Left ventricle myocardium inferior (tissue), 1 donor: ENCODE results near the gene OR52N1. TPM values are rescaled to one million over a fixed set of nuclear protein-coding genes. Genes with fewer than 3 reads are reported as not detected.

ENCODE experiments used
- DNase-seq: peaks from one replicate; pipeline ENCODE4 v3.0.0-alpha.2; 2020
- H3K27ac ChIP-seq: fragments of 200-600 bp; replicated peaks from 2 replicates; pipeline ENCODE4 v1.8.0; 2021
- H3K27me3 ChIP-seq: fragments of 200-600 bp; 2 replicates; pipeline ENCODE4 v1.8.0; 2021; ENCODE audit warnings: low read depth
- H3K36me3 ChIP-seq: fragments of 200-600 bp; 2 replicates; pipeline ENCODE4 v1.8.0; 2021
- H3K4me1 ChIP-seq: fragments of 200-600 bp; 2 replicates; pipeline ENCODE4 v1.8.0; 2021
- H3K4me3 ChIP-seq: fragments of 200-600 bp; 2 replicates; pipeline ENCODE4 v1.8.0; 2021; ENCODE audit warnings: mild to moderate bottlenecking, moderate library complexity
- H3K9me3 ChIP-seq: fragments of 200-600 bp; replicated peaks from 2 replicates; pipeline ENCODE4 v1.8.0; 2021
- intact Hi-C: fragments of 100-400 bp; cut with micrococcal nuclease; formaldehyde crosslinking; loops from one replicate; pipeline ENCODE4 v1.11.0; 2022
- long read RNA-seq: library from polyadenylated mRNA; unstranded; transcript quantifications from one replicate; pipeline ENCODE4 v2.0.0, GENCODE V29; 2021
- total RNA-seq: library from RNA; stranded (reverse); fragmentation: NEBNext Ultra II Directional; extraction: Animal tissue kit (Norgen Biotek cat#: 25700); gene quantifications from one replicate; pipeline ENCODE4 v1.2.1, GENCODE V29; 2021
- TF ChIP-seq, protein P1 (sequence below): fragments of 200-600 bp; IDR thresholded peaks from 2 replicates; pipeline ENCODE4 v1.8.0; 2021; ENCODE audit warnings: antibody characterized with exemption, mild to moderate bottlenecking, borderline replicate concordance
- donor health status: DM: no; HTN: yes; CAD: no; lungs with severe emphysema.

Gene OR52N1
- not detected for total RNA-seq
- long read RNA-seq: 0 reads

DNA sequence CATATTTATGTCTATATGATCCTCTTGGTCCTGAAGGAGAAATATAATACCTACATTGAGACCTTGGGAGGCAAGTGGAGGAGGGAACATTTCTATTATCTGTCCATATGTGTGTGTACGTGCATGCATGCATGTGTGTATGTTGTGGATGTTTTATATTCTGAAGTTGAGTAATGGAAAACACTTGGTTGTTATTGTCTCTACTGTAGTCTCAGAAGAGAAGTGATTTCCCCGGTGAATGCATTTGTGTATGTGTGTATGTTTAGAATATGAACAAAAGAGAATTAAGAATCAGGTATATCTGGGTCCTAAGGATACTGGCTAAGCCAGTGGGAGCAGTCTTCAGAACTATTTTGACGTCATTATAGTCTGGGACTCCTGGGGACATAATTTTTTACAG lies at the start of gene OR52N1:
Gene OR52N1, minus strand, starts transcription at position 101 of the 400 bp plus-strand sequence. CDS start 2,449 bp downstream, outside the sequence.
- DNase-seq: no peak
- TF ChIP-seq, protein P1, sequence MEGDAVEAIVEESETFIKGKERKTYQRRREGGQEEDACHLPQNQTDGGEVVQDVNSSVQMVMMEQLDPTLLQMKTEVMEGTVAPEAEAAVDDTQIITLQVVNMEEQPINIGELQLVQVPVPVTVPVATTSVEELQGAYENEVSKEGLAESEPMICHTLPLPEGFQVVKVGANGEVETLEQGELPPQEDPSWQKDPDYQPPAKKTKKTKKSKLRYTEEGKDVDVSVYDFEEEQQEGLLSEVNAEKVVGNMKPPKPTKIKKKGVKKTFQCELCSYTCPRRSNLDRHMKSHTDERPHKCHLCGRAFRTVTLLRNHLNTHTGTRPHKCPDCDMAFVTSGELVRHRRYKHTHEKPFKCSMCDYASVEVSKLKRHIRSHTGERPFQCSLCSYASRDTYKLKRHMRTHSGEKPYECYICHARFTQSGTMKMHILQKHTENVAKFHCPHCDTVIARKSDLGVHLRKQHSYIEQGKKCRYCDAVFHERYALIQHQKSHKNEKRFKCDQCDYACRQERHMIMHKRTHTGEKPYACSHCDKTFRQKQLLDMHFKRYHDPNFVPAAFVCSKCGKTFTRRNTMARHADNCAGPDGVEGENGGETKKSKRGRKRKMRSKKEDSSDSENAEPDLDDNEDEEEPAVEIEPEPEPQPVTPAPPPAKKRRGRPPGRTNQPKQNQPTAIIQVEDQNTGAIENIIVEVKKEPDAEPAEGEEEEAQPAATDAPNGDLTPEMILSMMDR: no peak

DNA sequence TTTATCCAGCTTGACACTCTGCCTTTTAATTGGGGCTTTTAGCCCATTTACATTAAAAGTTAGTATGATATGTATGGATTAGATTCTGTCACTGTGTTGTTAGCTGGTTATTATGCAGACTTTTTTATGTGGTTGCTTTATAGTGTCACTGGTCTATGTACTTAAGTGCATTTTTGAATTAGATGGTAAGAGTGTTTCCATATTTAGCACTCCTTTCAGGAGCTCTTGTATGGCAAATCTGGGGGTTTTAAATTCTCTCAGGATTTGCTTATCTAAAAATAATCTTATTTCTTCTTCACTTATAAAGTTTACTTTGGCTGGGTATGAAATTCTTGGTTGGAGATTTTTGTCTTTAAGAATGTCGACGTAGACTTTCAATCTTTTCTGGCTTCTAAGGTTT lies 46.6 kb upstream of the OR52N1 start:
- no peak for DNase-seq
- intact Hi-C loops: no loop called here
- Histone ChIP-seq H3K27me3 (no peaks in the 10 kb centered on the region), H3K4me3 (no peak overlapping the region), H3K27ac (no peak overlapping the region), H3K4me1 (no peaks in the 10 kb centered on the region), H3K36me3 (no peaks in the 10 kb centered on the region), H3K9me3 (peaks cover 18% of the 10 kb centered on the region)
- TF ChIP-seq, protein P1: no peak

More for the DNA sequence above, at the start of gene OR52N1:
- Histone ChIP-seq H3K27ac (no peak within 1 kb of the TSS), H3K4me1 (no peaks in the 10 kb centered on the region), H3K4me3 (no peak within 1 kb of the TSS), H3K27me3 (no peaks in the 10 kb centered on the region), H3K9me3 (peaks cover 19% of the 10 kb centered on the region), H3K36me3 (no peaks in the 10 kb centered on the region)
- intact Hi-C loops: no loop called here

- TF ChIP-seq, protein P1: no peak
- intact Hi-C loops: no loop called here
These were observed 42.4 kb upstream of the OR52N1 start for GRCh38 chr11:5833446-5833845.

GRCh38 chr11:5831196-5831829 lies 40.2 kb upstream of the OR52N1 start:
- H3K4me1 ChIP-seq: no peaks in the 10 kb centered on the region
- DNase-seq: no peak
- H3K27me3 ChIP-seq: no peaks in the 10 kb centered on the region
- H3K4me3 ChIP-seq: no peak overlapping the region
- no peaks in the 10 kb centered on the region for H3K36me3 ChIP-seq
- no peak overlapping the region for H3K27ac ChIP-seq
- intact Hi-C loops: no loop called here
- TF ChIP-seq, protein P1: no peak
- H3K9me3 ChIP-seq: peaks cover 13% of the 10 kb centered on the region

More at GRCh38 chr11:5833446-5833845, 42.4 kb upstream of the OR52N1 start:
- H3K4me1 ChIP-seq: no peaks in the 10 kb centered on the region
- no peak for DNase-seq
- H3K4me3 ChIP-seq: no peak overlapping the region
- peaks cover 25% of the 10 kb centered on the region for H3K9me3 ChIP-seq
- no peaks in the 10 kb centered on the region for H3K36me3 ChIP-seq
- no peak overlapping the region for H3K27ac ChIP-seq
- H3K27me3 ChIP-seq: no peaks in the 10 kb centered on the region

GRCh38 chr11:5818245-5818886 lies 27.3 kb upstream of the OR52N1 start:
- Histone ChIP-seq H3K27me3 (no peaks in the 10 kb centered on the region), H3K27ac (no peak overlapping the region), H3K9me3 (no peaks in the 10 kb centered on the region), H3K36me3 (no peaks in the 10 kb centered on the region), H3K4me1 (peaks cover 4% of the 10 kb centered on the region), H3K4me3 (no peak overlapping the region)
- no peak for DNase-seq
- TF ChIP-seq, protein P1: no peak
- intact Hi-C loops: no loop called here
